SIG-M5 (cell line): ENCODE measurements around the gene MANF.
A peak's percentile ranks its signal among the peaks of the same experiment; 100 is the strongest.
"Not testable (repeated sequence)": the region's sequence is repeated elsewhere in the genome, so short reads cannot be mapped to it uniquely, and the experiment has no call there.

Experiments used
- DNase-seq: peaks from one replicate; lab custom pipeline; 2025; lab: John Stamatoyannopoulos, UW

The MANF gene

DNA sequence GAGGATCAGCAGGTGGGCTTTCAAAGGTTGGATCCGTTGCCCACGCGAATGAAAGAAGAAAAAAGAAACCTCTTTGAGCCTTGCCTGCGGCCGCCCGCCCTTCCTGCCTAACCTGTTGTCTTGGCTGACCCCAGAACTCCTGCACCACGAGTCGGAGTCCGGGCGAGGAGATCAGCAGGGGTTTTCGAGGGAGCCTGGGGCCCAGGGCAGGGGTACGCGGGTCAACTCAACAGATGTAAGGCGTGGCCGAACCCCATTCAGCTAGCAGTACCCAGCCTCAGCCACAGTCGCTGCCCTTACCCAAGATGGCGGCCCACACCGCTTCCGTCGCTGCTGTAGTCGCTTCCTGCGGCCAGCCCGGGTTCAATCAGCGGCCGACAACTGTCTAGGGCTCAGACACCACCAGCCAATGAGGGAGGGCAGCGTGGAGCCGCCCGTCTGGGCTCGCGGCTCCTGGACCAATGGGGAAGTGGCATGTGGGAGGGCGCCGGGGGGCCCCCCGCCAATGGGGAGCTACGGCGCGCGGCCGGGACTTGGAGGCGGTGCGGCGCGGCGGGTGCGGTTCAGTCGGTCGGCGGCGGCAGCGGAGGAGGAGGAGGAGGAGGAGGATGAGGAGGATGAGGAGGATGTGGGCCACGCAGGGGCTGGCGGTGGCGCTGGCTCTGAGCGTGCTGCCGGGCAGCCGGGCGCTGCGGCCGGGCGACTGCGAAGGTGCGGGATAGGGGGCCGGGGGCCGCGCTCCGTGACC lies at the start of gene MANF:
Gene MANF (plus strand): TSS at position 566 of the 748 bp plus-strand sequence. CDS start 52 bp downstream, at position 618.
- peak; percentile 91 for DNase-seq

- DNase-seq, result no peak
These were observed 48.8 kb upstream of the MANF start for GRCh38 chr3:51336261-51336660.

DNA sequence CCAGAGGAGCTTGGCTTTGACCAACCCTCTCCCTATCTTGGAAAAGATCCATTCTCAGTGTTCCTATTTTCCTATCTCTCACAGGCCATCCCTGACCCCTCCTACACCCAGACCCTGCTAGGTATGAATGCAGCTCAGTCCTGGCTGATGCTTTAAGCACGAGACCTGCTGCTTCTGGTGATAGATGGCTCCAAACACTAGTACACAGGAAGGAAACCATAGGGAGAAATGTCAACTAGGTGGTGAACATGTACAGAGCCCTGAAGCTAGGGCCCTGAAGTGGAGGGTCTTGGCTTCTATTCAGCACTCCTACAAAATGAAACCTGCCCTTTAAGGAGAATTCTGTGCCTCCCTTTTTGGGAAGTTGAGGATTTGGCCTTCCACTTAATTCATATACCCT lies 47.4 kb upstream of the MANF start:
- no peak for DNase-seq

DNA sequence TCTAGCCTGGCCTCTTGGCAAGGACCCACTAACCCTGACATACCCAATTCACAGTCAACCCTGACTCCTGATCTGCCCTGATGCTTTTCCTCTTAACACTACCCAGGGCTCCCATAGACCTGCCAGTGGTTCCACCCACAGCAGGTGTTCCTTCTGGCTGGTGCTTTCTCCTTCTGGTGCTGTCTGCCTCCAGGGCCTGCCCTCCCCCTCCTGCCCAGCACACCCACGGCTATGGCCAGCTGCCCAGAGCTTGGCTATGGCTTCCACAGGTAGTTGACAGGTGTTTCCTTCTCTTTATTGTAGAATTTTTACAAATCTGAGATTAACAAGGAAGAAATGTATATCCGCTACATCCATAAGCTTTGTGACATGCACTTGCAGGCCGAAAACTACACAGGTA lies 46.5 kb upstream of the MANF start:
- no peak for DNase-seq

GRCh38 chr3:51340013-51340829 lies 44.9 kb upstream of the MANF start:
- DNase-seq, result no peak

- DNase-seq, result no peak
These were observed 44.0 kb upstream of the MANF start for GRCh38 chr3:51340989-51341636.

DNA sequence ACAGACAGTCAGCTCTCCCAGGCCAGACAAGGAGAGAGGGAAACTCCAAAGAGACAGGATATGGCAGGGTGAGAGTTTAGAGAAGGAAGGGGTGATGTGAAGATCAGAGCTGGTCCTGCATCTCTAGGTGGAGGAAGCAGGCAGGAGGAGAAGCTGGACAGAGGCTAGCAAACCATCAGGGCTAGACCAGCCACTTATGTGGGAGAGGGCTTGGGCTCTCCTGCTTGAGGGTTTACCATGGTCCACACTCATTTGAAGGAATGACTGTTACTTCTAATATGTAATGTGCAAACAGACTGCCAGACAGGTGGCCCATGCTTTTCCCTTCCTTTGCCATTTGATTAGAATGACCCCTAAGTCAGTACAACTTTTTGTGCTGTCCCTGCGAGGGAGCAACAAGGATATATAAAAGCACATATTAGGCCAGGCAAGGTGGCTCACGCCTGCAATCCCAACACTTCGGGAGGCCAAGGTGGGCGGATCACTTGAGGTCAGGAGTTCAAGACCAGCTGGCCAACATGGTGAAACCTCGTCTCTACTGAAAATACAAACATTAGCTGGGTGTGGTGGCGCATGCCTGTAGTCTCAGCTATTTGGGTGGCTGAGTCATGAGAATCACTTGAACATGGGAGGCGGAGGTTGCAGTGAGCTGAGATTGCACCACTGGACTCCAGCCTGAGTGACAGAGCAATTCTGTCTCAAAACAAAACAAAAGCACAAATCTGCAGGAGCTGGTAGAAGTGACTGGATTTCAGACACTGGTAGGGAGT lies 41.0 kb upstream of the MANF start:
- no peak for DNase-seq

DNA sequence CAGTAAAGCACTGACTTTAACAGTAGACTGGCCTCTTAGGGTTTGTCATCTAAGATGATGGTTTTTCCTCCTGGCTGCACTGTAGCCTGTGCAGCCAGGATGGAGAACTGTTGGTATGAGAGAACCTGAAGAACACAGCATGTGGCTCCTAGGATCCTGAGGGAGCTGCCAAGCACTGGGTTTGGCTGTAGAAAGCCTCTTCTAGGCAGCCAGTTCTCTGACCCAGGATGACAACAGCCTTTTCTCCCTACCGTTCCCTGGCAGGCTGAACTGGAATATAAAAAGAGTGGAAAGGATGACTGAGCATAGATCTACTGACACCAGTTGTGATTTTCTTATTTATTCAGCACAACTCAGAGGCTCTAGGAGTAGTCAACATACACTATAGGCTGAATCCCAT lies 34.3 kb upstream of the MANF start:
- no peak for DNase-seq

- no peak for DNase-seq
These were observed 32.0 kb upstream of the MANF start for GRCh38 chr3:51353131-51353530.

GRCh38 chr3:51353691-51354090 lies 31.4 kb upstream of the MANF start:
- no peak for DNase-seq

GRCh38 chr3:51354172-51354571 lies 30.9 kb upstream of the MANF start:
- DNase-seq, result no peak

DNA sequence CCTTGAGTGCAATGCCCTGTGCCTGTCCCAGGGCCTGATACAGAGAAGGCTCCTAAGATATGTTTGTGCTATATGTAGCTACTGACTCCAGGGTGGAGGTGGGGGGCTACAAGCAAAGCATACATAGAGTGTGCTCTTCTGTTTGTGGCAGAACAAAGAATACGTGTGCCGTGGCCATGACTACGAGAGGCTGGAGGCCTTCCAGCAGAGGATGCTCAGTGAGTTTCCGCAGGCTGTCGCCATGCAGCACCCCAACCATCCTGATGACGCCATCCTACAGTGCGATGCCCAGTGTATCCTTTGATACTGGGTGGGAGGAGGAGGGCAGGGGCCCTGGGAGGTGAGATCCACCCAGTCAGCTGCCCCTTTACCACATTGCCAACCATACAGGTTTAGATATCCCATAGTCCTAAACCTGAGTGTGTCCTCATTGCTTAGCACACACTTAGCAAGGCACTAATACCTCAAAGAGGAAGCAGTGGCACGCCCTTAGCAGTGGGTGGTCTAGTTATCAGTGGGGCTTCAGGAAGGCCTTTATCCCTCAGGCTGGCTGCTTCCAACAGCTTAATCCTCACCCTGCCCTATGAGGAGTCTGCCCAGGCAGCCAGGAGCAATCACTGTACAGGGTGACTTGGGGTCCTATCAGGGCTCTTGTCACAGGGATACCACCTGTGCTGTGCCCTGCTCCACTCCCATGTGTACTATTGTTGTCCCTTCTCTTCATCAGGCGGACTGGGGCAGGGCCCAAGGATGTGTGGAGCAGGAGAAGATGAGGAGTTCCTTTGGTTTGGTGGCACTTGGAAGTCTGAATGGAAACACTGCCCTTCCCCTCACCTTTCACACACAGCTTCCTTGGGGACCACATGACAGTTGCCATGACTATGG lies 30.1 kb upstream of the MANF start:
- no peak for DNase-seq

DNA sequence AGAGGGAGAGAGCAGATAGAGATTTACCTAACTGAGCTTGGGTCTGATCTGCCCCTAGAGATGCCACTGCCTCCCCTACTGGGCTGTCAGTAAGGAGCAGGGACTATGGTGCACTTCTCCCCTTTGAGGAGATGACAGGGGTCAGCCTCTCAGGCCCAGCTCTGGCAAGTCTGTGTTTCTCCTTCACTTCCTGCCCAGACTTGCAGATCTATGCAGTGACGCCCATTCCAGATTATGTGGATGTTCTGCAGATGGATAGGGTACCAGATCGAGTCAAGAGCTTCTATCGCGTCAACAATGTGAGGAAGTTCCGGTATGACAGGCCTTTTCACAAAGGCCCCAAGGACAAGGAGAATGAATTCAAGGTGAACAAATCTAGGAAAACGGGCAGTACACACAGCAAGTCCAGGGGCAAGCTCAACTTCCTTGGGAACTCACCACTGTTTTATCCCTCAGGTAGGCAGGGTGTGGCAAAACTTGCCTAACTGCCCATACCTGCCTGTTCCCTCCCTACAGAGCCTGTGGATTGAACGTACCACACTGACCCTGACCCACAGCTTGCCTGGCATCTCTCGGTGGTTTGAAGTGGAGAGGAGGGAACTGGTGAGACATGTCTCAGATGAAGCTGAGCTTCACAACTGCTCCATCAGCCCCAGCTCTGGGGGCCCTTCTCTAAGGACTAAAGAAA lies 29.1 kb upstream of the MANF start:
- DNase-seq, result no peak

DNA sequence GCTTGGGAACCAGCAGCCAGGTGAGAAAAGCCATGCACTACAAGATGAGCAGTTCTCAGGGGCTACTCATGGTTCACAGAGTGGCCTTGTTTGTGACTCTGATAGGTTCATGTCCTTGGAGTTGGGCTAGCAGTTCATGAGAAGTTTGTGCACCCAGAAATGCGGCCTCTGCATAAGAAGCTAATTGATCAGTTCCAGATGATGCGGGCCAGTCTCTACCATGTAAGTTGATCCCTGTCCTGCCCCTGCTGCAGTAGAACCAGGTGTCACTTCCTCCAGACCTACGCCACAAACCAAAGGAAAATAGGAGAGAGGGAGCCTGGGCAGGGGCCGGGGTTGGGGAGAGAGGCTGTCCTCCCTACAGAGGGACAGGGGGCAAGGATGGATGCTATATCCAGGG lies 27.2 kb upstream of the MANF start:
- DNase-seq, result no peak

DNA sequence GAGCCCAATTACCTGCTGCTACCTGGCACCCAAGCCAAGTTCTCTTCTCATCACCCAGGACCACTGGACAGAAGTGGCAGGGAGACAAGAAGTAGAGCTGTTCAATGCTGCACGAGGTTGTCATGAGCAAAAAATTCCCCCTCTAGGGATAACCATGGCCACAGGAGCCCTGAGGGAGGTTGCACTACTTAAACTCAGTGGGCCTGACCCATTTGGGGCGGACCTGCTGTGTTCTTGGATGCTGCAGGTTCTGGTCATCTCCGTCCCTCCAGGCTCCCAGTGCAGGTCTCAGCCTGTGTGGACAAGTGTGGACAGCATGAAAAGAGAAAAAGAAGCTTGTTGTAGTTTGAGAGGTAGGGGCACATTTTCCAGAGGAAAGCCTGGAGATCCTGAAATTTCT lies 26.1 kb upstream of the MANF start:
- no peak for DNase-seq

- DNase-seq, result no peak
These were observed 24.3 kb upstream of the MANF start for GRCh38 chr3:51360806-51361205.

GRCh38 chr3:51361746-51362145 lies 23.3 kb upstream of the MANF start:
- DNase-seq, result no peak

DNA sequence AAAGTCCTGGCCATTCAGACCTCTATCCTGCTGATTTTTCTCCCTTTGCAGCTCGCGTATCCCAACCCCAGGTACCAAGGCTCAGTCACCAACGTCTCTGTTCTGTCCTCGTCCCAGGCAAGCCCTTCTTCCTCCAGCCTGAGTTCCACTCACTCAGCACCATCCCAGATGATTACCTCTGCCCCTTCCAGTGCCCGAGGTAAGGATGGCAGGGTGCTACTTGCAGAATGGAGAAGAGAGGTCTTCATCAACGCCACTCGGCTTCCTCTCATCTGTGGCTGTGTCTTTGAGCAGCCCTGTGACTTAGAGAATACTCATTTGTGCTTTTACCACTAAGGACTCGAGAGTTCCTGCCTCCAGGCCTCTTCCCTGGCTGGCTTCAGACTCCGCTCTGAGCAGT lies 22.6 kb upstream of the MANF start:
- DNase-seq, result no peak

DNA sequence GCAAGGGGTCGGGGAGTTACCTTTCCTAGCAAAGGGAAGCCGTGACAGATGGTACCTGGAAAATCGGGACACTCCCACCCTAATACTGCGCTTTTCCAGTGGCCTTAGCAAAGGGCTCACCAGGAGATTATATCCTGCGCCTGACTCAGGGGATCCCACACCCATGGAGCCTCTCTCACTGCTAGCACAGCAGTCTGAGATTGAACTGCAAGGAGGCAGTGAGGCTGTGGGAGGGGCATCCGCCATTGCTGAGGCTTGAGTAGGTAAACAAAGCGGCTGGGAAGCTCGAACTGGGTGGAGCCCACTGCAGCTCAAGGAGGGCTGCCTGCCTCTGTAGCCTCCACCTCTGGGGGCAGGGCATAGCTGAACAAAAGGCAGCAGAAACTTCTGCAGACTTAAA lies 16.8 kb upstream of the MANF start:
- not testable (repeated sequence) for DNase-seq

GRCh38 chr3:51371943-51372557 lies 13.0 kb upstream of the MANF start:
- DNase-seq, result no peak
